Gastrocnemius medialis (tissue), 4 donors: Measurements from ENCODE around the gene OSCP1.

ENCODE experiments used
- CTCF ChIP-seq, 5 experiments: fragments of 450-650 bp in 3 of 5; fragments of 200-600 bp in 2 of 5; sonication (generic) in 2 of 5; IDR thresholded peaks in 4 of 5; conservative IDR thresholded peaks in 1 of 5; 1 replicate in 4 of 5; 2 replicates in 1 of 5; pipeline ENCODE4 v1.5.1; 2016 to 2019; ENCODE audit warnings: antibody characterized with exemption in 5 of 5, mild to moderate bottlenecking in 3 of 5, moderate library complexity in 3 of 5
- POLR2A ChIP-seq, 2 donors: fragments of 450-650 bp; IDR thresholded peaks; one replicate each; pipeline ENCODE4 v1.6.1; 2017; ENCODE audit warnings: antibody characterized with exemption in 2 of 2, mild to moderate bottlenecking in 2 of 2, moderate library complexity in 2 of 2

- no peak for TF ChIP-seq CTCF (IDR thresholded peaks at IDR 0.05 in 4 of 5, conservative IDR thresholded peaks at IDR 0.05 in 1 of 5)
- TF ChIP-seq POLR2A (IDR thresholded peaks at IDR 0.05) = no peak
Measured at GRCh38 chr1:36453051-36453450, 2.8 kb upstream of the OSCP1 start.
